Pancreas (tissue), 10 donors: ENCODE results near the gene CARD9. TPM values are rescaled to one million over a fixed set of nuclear protein-coding genes. Genes with fewer than 3 reads are reported as not detected.

ENCODE experiments used
- ATAC-seq, 4 donors: fragments of 200-7000 bp; cut with Tn5 transposase; one replicate each; pipeline versions ENCODE4 v1.8.0 to v1.9.1; 2020; ENCODE audit warnings: mild to moderate bottlenecking in 4 of 4, moderate library complexity in 4 of 4
- DNase-seq, 6 donors: peaks; one replicate each; pipeline ENCODE4 v3.0.0-alpha.2; 2020
- FAIRE-seq: peaks from 2 replicates; lab custom pipeline; 2012; peaks lifted over from hg19 to GRCh38; lab: Jason Lieb, UNC
- H3K27ac ChIP-seq, 4 donors: fragments of 200-600 bp; sonication (generic); 1 replicate in 3 of 4; 2 replicates in 1 of 4; pipeline versions ENCODE4 v1.5.0 to v1.8.0; 2020
- H3K27me3 ChIP-seq, 4 donors: fragments of 200-600 bp; one replicate each; pipeline ENCODE4 v1.8.0; 2021
- H3K36me3 ChIP-seq, 3 donors: fragments of 200-600 bp; sonication (generic) in 1 of 3; one replicate each; pipeline versions ENCODE4 v1.5.0 to v1.8.0; 2020 to 2021
- H3K4me1 ChIP-seq, 3 donors: fragments of 200-600 bp; one replicate each; pipeline ENCODE4 v1.8.0; 2021
- H3K4me3 ChIP-seq, 4 donors: fragments of 200-600 bp; sonication (generic) in 2 of 4; one replicate each; pipeline versions ENCODE4 v1.5.0 to v1.8.0; 2020 to 2021
- H3K9me3 ChIP-seq, 4 donors: fragments of 200-600 bp; one replicate each; pipeline ENCODE4 v1.8.0; 2021
- CTCF ChIP-seq, 4 donors: fragments of 200-600 bp; sonication (generic) in 3 of 4; IDR thresholded peaks; one replicate each; pipeline versions ENCODE4 v1.5.0 to v1.8.0; 2021; ENCODE audit warnings: antibody characterized with exemption in 4 of 4
- WGBS, 2 donors: extraction: QIAGEN DNeasy Blood & Tissue Kit; methylation state at CpG; one replicate each; pipeline ENCODE4 v1.1.7; 2013; 5-methylcytosine and 5-hydroxymethylcytosine counted together
- intact Hi-C, 3 donors: fragments of 100-400 bp; cut with DNase I; formaldehyde crosslinking; loops; one replicate each; pipeline versions ENCODE4 v1.11.1 to v1.14.2; 2022
- polyA plus RNA-seq, 2 donors: library from polyadenylated mRNA; stranded (reverse); fragments of 200-250 nt; gene quantifications; one replicate each; pipeline ENCODE4 v1.2.3, GENCODE V29; 2013
- total RNA-seq, 6 donors: library from RNA; stranded (reverse); fragmentation: NEBNext Ultra II Directional in 4 of 6; extraction: Animal tissue kit (Norgen Biotek cat#: 25700) in 4 of 6; gene quantifications; one replicate each; pipeline versions ENCODE4 v1.2.1 to v1.2.4, GENCODE V29; 2021 to 2023
- donor health status: healthy with polysubstance abuse.
- donor health status: DM: no; HTN: no; CAD: no; lungs with moderate emphysema.
- donor health status: DM: no; HTN: no; CAD: no.
- donor health status: control.
- donor health status: control.
- donor health status: Bipolar disorder and iron deficiency.
- donor health status: DM: yes; HTN: yes; CAD: no.
- donor health status: DM: no; HTN: no; CAD: no.
- donor health status: DM: no; HTN: no; CAD: no.
- donor health status: DM: yes; HTN: yes; CAD: no.

The CARD9 gene
- total and polyA plus RNA-seq, 8 donors = 0.23 to 5.1 (median 1.1) TPM

GRCh38 chr9:136325358-136325757, 48.1 kb downstream of the CARD9 start:
- H3K27ac ChIP-seq = no peak overlapping the region
- H3K27me3 ChIP-seq = no peaks in the 10 kb centered on the region
- TF ChIP-seq CTCF (IDR thresholded peaks at IDR 0.05) = no peak
- FAIRE-seq = no peak
- H3K9me3 ChIP-seq = no peaks in the 10 kb centered on the region
- H3K4me1 ChIP-seq = peaks cover 5 to 10% (median 7%) of the 10 kb centered on the region in 3 donors
- ATAC-seq = no peak
- WGBS, 2 donors = 88 to 91% methylated on average over 13 of the region's 13 CpGs
- peak in 2 of 6 donors; percentile 26 to 49 for DNase-seq
- intact Hi-C loops = no loop called here
- H3K36me3 ChIP-seq = no peaks in the 10 kb centered on the region
- no peak overlapping the region for H3K4me3 ChIP-seq

DNA sequence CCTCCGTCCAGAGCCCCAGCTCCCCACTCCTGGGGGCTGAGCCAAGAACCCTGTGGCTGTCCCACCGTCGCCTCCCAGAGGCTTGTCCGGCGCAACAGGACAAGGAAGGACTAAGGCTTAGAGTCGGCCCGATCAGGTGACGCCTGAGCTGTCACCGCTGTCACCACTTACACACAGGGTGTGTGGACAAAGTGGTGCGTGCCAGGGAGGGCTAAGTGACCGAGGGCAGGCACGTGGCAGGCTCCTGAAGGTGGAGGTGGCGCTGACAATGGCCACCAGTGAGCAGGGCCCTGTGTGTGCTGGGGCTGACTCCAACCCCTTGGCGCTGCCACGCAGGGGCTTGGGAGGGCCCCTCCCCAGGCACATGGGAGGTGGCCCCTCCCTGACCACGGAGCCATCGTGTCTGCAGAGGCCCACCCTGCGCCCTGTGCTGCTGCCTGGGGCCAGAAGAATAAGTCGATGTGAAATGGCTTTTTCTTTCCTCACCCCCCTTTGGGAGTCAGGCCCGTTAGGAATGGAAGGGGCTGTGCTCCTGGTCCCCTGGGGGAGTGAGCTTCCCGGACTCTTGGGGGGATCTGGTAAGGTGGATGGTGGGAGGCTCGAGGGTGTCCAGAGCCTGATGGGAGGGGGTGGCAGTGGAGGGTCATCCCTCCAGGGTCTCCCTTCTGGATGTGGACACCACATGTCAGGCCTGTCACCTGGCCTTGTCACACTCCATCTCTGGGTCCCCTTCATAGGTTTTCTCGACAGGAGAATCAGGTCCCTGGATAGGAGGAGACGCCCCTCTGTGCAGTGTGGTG, 48.8 kb downstream of the CARD9 start:
- no peak overlapping the region for H3K27ac ChIP-seq
- H3K27me3 ChIP-seq = no peaks in the 10 kb centered on the region
- TF ChIP-seq CTCF (IDR thresholded peaks at IDR 0.05) = no peak
- peak; percentile 35 to 69 (median 66) for ATAC-seq
- no peaks in the 10 kb centered on the region for H3K9me3 ChIP-seq
- intact Hi-C loops = no loop called here
- 46 to 56% methylated on average over 23 to 24 of the region's 24 CpGs for WGBS, 2 donors
- no peaks in the 10 kb centered on the region for H3K36me3 ChIP-seq
- no peak overlapping the region for H3K4me3 ChIP-seq
- peaks cover 5 to 10% (median 7%) of the 10 kb centered on the region in 3 donors for H3K4me1 ChIP-seq
- FAIRE-seq = no peak
- peak in 3 of 6 donors; percentile 57 to 83 (median 68) for DNase-seq

GRCh38 chr9:136323371-136323789, 50.1 kb downstream of the CARD9 start:
- Histone ChIP-seq H3K27me3 (no peaks in the 10 kb centered on the region), H3K9me3 (no peaks in the 10 kb centered on the region), H3K4me1 (peaks cover 4 to 7% (median 4%) of the 10 kb centered on the region in 3 donors), H3K36me3 (no peaks in the 10 kb centered on the region), H3K4me3 (no peak overlapping the region), H3K27ac (no peak overlapping the region)
- no peak for TF ChIP-seq CTCF (IDR thresholded peaks at IDR 0.05)
- DNase-seq (peak in 2 of 6 donors; percentile 28 to 48), FAIRE-seq (no peak), ATAC-seq (peak in 1 of 4 donors; percentile 11)
- WGBS, 2 donors = 61 to 73% methylated on average over 17 of the region's 17 CpGs
- intact Hi-C loops = no loop called here

- Histone ChIP-seq H3K36me3 (no peaks in the 10 kb centered on the region), H3K9me3 (no peaks in the 10 kb centered on the region), H3K27ac (no peak overlapping the region), H3K4me1 (peaks cover 0 to 3% (median 0%) of the 10 kb centered on the region in 3 donors), H3K27me3 (no peaks in the 10 kb centered on the region), H3K4me3 (no peak overlapping the region)
- TF ChIP-seq CTCF (IDR thresholded peaks at IDR 0.05) = no peak
- intact Hi-C loops = no loop called here
- DNase-seq (peak in 2 of 6 donors; percentile 12 to 26), FAIRE-seq (no peak), ATAC-seq (no peak)
- WGBS, 2 donors = 65 to 81% methylated on average over 23 of the region's 23 CpGs
Observed at GRCh38 chr9:136322756-136323330, 50.6 kb downstream of the CARD9 start.
